Gastroesophageal sphincter (tissue), 4 donors: ENCODE measurements around the gene IKZF3. TPM values are rescaled to one million over a fixed set of nuclear protein-coding genes. Genes with fewer than 3 reads are reported as not detected.

ENCODE experiments used
- ATAC-seq: fragments of 150-250 bp; one replicate; pipeline ENCODE4 v1.9.1; 2016; ENCODE audit warnings: mild to moderate bottlenecking, moderate library complexity
- H3K27ac ChIP-seq, 4 donors: fragments of 200-600 bp; sonication (generic) in 3 of 4; 1 replicate in 3 of 4; 2 replicates in 1 of 4; pipeline ENCODE4 v1.5.1; 2016 to 2019
- H3K27me3 ChIP-seq: fragments of 200-600 bp; sonication (generic); one replicate; pipeline ENCODE4 v1.5.1; 2019
- H3K36me3 ChIP-seq, 2 donors: fragments of 200-600 bp; sonication (generic); one replicate each; pipeline ENCODE4 v1.5.1; 2019; ENCODE audit warnings: control low read depth in 1 of 2
- H3K4me1 ChIP-seq, 3 donors: fragments of 200-600 bp; sonication (generic); 1 replicate in 2 of 3; 2 replicates in 1 of 3; pipeline ENCODE4 v1.5.1; 2016 to 2019; ENCODE audit warnings: control low read depth in 2 of 3
- H3K4me3 ChIP-seq, 2 donors: fragments of 200-600 bp; sonication (generic); one replicate each; pipeline ENCODE4 v1.5.1; 2019; ENCODE audit warnings: mild to moderate bottlenecking in 1 of 2, moderate library complexity in 1 of 2
- H3K9me3 ChIP-seq, 3 donors: fragments of 200-600 bp; sonication (generic); one replicate each; pipeline ENCODE4 v1.5.1; 2017 to 2019; ENCODE audit warnings: control low read depth in 2 of 3
- CTCF ChIP-seq, 4 experiments: fragments of 200-600 bp in 2 of 4; fragments of 450-650 bp in 2 of 4; sonication (generic) in 1 of 4; IDR thresholded peaks; one replicate each; pipeline ENCODE4 v1.5.1; 2017 to 2019; ENCODE audit warnings: antibody characterized with exemption in 4 of 4, mild to moderate bottlenecking in 2 of 4, moderate library complexity in 2 of 4
- EP300 ChIP-seq: sonication (generic); formaldehyde crosslinking; IDR thresholded peaks from one replicate; pipeline ENCODE4 v1.6.1; 2017; ENCODE audit warnings: antibody characterized with exemption, mild to moderate bottlenecking
- POLR2A ChIP-seq, 2 donors: fragments of 450-650 bp; IDR thresholded peaks; one replicate each; pipeline ENCODE4 v1.6.1; 2017; ENCODE audit warnings: antibody characterized with exemption in 2 of 2, mild to moderate bottlenecking in 2 of 2, moderate library complexity in 1 of 2
- POLR2AphosphoS5 ChIP-seq: sonication (generic); formaldehyde crosslinking; IDR thresholded peaks from one replicate; pipeline ENCODE4 v1.6.1; 2017; ENCODE audit warnings: antibody characterized with exemption
- WGBS, 2 donors: methylation state at CpG; one replicate each; pipeline ENCODE4 v1.1.5; 2018; ENCODE audit warnings: low coverage in 1 of 2; 5-methylcytosine and 5-hydroxymethylcytosine counted together
- total RNA-seq, 4 donors: library from RNA; depleted of rRNA; stranded (reverse); fragments of >200 nt; gene quantifications; one replicate each; pipeline ENCODE4 v1.1.0, GENCODE V29; 2016

Gene IKZF3
- total RNA-seq, 4 donors from 2014 or later, result 0.62 to 1.5 (median 0.95) TPM

- 82 to 100% methylated on average over 1 to 2 of the region's 2 CpGs for WGBS, 2 donors
- Histone ChIP-seq H3K27ac (no peak overlapping the region), H3K4me3 (no peak overlapping the region), H3K36me3 (no peaks in the 10 kb centered on the region), H3K27me3 (peaks cover 23% of the 10 kb centered on the region), H3K4me1 (no peaks in the 10 kb centered on the region), H3K9me3 (no peaks in the 10 kb centered on the region)
- no peak for ATAC-seq
- TF ChIP-seq EP300, result no peak
- TF ChIP-seq CTCF (IDR thresholded peaks at IDR 0.05), result no peak
- TF ChIP-seq POLR2A (IDR thresholded peaks at IDR 0.05), result no peak
- no peak for TF ChIP-seq POLR2AphosphoS5
These were observed 49.6 kb downstream of the IKZF3 start for GRCh38 chr17:39814497-39814896.

GRCh38 chr17:39813631-39814030 is 50.5 kb downstream of the IKZF3 start:
- no peak for ATAC-seq

GRCh38 chr17:39812466-39812865 is 51.6 kb downstream of the IKZF3 start:
- Histone ChIP-seq H3K4me3 (no peak overlapping the region), H3K27me3 (peaks cover 18% of the 10 kb centered on the region), H3K4me1 (no peaks in the 10 kb centered on the region), H3K9me3 (no peaks in the 10 kb centered on the region), H3K36me3 (no peaks in the 10 kb centered on the region), H3K27ac (no peak overlapping the region)
- no peak for TF ChIP-seq POLR2AphosphoS5
- no peak for TF ChIP-seq EP300
- no peak for TF ChIP-seq CTCF (IDR thresholded peaks at IDR 0.05)
- no peak for TF ChIP-seq POLR2A (IDR thresholded peaks at IDR 0.05)
- no peak for ATAC-seq
- WGBS, 2 donors, result 76% methylated on average over 4 to 5 of the region's 6 CpGs

More at GRCh38 chr17:39813631-39814030, 50.5 kb downstream of the IKZF3 start:
- H3K4me1 ChIP-seq, result no peaks in the 10 kb centered on the region
- no peak overlapping the region for H3K4me3 ChIP-seq
- no peak for TF ChIP-seq POLR2A (IDR thresholded peaks at IDR 0.05)
- no peak for TF ChIP-seq POLR2AphosphoS5
- TF ChIP-seq EP300, result no peak
- TF ChIP-seq CTCF (IDR thresholded peaks at IDR 0.05), result no peak
- H3K27me3 ChIP-seq, result peaks cover 22% of the 10 kb centered on the region
- no peaks in the 10 kb centered on the region for H3K36me3 ChIP-seq
- H3K27ac ChIP-seq, result no peak overlapping the region
- WGBS, 2 donors, result 20 to 79% methylated on average over 1 to 11 of the region's 11 CpGs
- H3K9me3 ChIP-seq, result no peaks in the 10 kb centered on the region

- Histone ChIP-seq H3K27ac (no peak overlapping the region), H3K4me1 (no peaks in the 10 kb centered on the region), H3K36me3 (no peaks in the 10 kb centered on the region), H3K4me3 (no peak overlapping the region), H3K27me3 (peaks cover 23% of the 10 kb centered on the region), H3K9me3 (no peaks in the 10 kb centered on the region)
- TF ChIP-seq POLR2AphosphoS5 (no peak), EP300 (no peak), CTCF (IDR thresholded peaks at IDR 0.05) (no peak), POLR2A (IDR thresholded peaks at IDR 0.05) (no peak)
- 71% methylated on average over 3 to 4 of the region's 4 CpGs for WGBS, 2 donors
- ATAC-seq, result no peak
These were observed 53.0 kb downstream of the IKZF3 start for GRCh38 chr17:39810939-39811728.

GRCh38 chr17:39809221-39809620 is 54.9 kb downstream of the IKZF3 start:
- no peaks in the 10 kb centered on the region for H3K36me3 ChIP-seq
- WGBS, 2 donors, result 20 to 44% methylated on average over 1 to 2 of the region's 2 CpGs
- no peaks in the 10 kb centered on the region for H3K4me1 ChIP-seq
- peaks cover 23% of the 10 kb centered on the region for H3K27me3 ChIP-seq
- H3K9me3 ChIP-seq, result no peaks in the 10 kb centered on the region
- ATAC-seq, result no peak
- TF ChIP-seq CTCF (IDR thresholded peaks at IDR 0.05) (no peak), EP300 (no peak), POLR2AphosphoS5 (no peak), POLR2A (IDR thresholded peaks at IDR 0.05) (no peak)
- H3K27ac ChIP-seq, result no peak overlapping the region
- no peak overlapping the region for H3K4me3 ChIP-seq
